ENCODE results near the gene VMA21. TPM values are rescaled to one million over a fixed set of nuclear protein-coding genes. Genes with fewer than 3 reads are reported as not detected.

VMA21 gene
- total RNA-seq, 1 donor from 2014 or later: 21.9 TPM

GRCh38 chrX:151458824-151459223, 61.8 kb downstream of the VMA21 start:
- ATAC-seq (no peak), DNase-seq (no peak)
- intact Hi-C loops (cut with micrococcal nuclease): no loop called here

Other genes starting within 250 kb of the VMA21 start
- not detected for gene GPR50, start 220.6 kb upstream of the VMA21 start, total RNA-seq
- not detected for gene PASD1, start 166.5 kb downstream of the VMA21 start, total RNA-seq